Hematopoietic multipotent progenitor cell treated with erythropoietin and hydrocortisone succinate and interleukin-3 and kit ligand, for 17 days (in vitro differentiated cells): ENCODE measurements around the gene ANAPC16.
"Not testable (repeated sequence)": the region's sequence is repeated elsewhere in the genome, so short reads cannot be mapped to it uniquely, and the experiment has no call there.

Source experiments
- DNase-seq: peaks from one replicate; pipeline ENCODE4 v3.0.0-alpha.2; 2015; ENCODE audit warnings: low spot score

The ANAPC16 gene

GRCh38 chr10:72215611-72216549 is at the start of gene ANAPC16, which contains the start of gene ASCC1:
Gene ANAPC16, plus strand, starts transcription at chr10:72216012. Its CDS starts 7,903 bp downstream, at chr10:72223915.
Gene ASCC1, minus strand, starts transcription at chr10:72216276. Its CDS starts 2,978 bp downstream, at chr10:72213298.
- peak; percentile 96 for DNase-seq

- DNase-seq = no peak
Measured at GRCh38 chr10:72167118-72167517, 48.7 kb upstream of the ANAPC16 start.

GRCh38 chr10:72170263-72170662 is 45.5 kb upstream of the ANAPC16 start:
- DNase-seq = no peak

DNA sequence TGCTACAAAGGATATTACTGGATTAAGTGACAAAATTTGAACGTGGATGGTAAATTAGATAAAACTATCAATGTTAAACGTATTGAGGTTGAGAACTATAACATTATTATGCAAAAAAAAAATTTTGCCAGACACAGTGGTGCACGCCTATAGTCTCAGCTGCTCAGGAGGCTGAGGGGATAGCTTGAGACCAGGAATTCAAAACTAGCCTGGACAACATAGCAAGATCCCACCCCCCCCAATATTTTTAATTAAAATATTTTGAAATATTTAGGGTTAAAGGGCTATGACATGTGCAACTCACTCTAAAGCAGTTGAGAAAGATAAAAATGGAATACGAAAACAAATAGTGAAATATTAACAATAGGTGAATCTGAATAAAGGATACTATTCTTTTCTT is 45.1 kb upstream of the ANAPC16 start:
- no peak for DNase-seq

GRCh38 chr10:72171175-72171630 is 44.6 kb upstream of the ANAPC16 start:
- no peak for DNase-seq

DNA sequence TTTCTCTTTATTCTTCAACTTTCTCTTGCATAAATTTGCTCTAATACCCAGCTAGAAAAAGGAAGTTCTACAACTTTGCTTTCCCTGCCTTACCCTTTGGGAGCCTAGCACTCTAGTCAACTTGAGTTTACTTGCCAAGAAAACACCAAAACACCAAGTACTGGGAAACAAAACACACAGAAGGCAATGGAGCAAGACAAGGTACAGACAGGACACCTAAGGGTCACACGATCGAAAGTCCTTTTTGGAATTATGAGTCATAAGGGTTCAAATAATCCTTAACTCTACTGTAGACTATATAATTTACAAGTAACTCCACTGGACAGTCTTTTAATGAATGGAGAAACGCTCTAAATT is 42.6 kb upstream of the ANAPC16 start:
- DNase-seq = no peak

DNA sequence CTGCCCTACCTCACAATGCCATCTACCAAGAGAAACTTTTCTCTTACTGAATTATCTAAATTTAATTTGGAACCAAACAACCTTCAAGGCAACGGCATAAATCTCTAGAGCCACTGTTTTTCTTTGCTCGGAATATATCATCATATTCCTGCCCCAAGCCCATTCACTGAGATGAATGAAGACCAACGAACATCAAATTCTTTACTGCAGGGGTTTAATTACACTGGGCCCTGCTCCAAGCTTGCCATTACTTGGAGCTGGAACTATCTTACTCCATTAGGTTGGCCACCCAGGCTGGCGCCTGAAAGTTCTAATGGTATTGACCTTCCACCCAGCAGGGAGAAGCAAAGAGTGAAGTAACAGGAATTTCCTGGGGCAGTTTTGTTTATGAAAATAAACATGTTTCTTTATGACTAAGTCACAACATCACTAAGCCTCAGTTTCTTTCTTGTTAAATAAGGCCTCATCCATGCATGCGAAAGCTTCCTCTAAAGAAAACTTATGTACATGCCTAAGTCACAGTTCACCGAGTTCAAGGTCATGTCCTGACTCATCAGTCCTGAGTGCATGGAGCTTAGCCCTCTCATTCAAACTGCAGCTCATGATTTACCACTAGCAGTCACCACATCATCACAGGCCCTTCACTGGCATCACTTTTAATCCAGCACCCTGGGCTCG is 42.1 kb upstream of the ANAPC16 start:
- no peak for DNase-seq

GRCh38 chr10:72174297-72174662 is 41.5 kb upstream of the ANAPC16 start:
- no peak for DNase-seq

DNA sequence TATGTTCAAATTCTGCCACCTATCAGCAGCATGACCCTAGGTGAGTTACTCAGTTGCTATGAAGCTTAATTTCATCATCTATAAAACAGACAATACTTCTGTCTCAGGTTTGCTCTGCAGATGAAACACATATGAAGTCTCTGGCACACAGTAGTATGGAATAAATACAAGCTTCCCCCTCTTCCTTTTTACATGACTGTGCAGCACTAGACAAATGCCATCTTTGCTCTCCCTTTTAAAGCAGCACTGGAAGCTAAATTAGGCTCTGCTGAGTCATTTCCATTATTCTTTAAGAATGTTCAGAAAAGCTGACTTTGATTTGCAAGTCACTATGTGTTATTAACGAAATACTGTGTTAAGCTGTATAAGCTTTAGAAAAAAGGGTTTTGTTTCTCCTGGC is 40.7 kb upstream of the ANAPC16 start:
- DNase-seq = no peak

DNA sequence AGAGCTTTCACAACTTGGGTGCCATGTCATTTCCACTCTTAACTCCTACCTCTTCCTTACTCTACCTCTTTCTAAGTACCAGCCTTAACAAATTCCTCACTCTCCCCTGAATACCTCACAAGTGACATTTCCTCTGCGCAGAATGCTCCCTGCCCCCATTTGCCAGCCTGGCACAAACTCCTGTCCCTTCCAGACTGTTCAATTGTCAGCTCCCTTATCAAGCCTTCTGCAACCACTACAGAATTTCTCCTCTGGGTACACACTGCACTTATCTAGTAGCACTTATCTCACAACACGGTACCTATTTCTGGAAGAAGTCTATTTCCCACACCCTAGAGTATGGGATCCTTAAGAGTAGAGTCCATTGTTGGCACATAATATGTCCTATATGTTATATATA is 39.1 kb upstream of the ANAPC16 start:
- no peak for DNase-seq

DNA sequence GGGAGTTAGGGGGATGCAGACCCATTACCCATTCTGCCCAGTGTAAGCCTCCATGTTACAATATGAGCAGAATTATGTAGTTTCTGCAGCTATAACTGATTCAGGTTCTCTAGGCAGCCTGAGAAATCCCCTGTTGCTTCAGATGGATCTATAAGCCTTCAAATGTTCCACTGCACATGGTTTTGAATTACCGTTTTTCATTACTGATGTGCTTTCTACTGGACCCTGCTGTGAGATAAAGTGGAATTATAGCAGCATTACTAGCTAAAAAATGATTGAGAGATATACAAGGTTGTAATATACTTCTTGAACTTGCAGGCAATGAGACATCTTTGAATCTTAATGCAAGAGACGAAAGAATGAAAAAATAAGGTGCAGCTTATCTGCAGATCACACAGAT is 38.4 kb upstream of the ANAPC16 start:
- no peak for DNase-seq

DNA sequence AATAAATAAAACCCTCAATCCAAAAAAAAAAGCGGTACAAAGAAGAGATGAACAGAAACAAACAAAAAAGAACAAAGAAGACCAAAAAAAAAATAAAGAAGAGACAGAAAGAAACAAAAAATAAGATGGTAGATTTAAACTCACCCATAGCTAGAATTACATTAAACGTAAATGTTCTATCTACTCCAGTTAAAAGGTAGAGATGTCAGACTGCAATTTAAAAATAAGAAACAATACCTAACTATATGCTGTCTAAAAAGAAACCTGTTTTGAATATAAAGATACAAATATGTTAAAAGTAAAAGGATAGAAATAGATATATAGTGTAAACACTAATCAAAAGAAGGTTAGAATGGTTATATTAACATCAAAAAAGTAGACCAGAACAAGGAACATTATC is 31.7 kb upstream of the ANAPC16 start:
- no peak for DNase-seq

DNA sequence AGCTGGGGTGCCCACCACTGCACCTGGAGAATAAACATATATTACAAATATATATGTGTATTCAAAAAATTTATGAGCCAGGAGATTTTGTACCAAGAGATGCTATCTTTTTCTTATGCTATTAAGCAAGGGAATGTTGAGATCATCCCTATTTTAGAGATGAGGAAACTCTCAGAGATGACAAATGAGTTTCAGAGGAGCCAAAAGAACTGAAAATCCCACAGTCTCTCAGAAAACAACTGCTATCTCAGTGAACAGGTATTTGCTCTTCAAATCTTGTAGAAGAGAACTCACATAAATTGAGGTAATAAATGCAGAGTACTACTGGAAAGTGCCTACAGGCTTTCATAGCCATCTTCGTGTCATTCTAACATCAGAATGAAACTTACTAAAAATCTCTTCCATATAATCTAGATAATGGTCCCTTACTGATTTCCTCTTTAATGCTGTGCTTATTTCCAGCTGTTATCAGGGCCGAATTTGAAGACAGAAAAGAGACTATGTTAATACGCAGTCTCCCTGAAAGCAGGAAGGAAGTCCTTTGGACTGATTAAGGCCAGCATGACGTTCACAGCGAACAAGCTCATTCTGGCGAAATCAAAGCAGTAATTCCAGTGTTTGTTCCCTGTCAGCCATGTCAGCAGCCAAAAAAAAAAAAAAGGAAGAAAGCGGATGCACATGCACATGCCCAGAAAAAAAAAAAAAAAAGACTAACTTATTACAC is 29.4 kb upstream of the ANAPC16 start:
- DNase-seq = no peak

- DNase-seq = no peak
Measured at GRCh38 chr10:72186982-72187330, 28.9 kb upstream of the ANAPC16 start.

- no peak for DNase-seq
Measured at GRCh38 chr10:72194949-72195348, 20.9 kb upstream of the ANAPC16 start.

DNA sequence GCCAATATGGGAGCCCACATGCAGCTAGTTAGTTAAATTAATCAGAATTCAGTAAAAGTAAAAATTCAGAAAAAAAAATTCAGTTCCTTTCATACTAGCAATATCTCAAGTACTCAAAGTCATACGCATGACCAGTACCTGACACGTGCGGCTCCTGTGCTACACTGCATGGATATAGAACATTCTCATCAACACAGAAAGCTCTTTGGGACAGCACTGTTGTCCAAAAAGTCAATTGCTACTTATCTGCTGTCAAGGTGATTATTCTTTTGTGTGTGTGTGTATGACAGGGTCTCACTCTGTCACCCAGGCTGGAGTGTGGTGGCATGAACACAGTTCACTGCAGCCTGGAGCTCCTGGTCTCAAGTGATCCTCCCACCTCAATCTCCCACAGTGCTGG is 14.9 kb upstream of the ANAPC16 start:
- DNase-seq = no peak

DNA sequence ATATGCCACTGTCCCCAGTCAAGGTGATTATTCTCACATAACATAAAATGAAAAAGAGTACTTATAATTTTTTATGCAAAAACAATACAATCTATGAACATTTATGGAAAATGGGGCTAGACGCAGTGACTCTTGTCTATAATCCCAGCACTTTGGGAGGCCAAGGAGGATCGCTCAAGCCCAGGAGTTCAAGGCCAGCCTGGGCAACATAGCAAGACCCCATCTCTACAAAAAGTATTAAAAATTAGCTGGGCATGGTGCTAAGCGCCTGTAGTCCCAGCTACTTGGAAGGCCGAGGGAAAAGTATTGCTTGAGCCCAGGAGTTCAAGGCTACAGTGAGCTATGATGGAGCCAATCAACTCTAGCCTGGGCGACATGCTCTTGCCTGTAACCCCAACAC is 14.5 kb upstream of the ANAPC16 start:
- no peak for DNase-seq

- DNase-seq = no peak
Measured at GRCh38 chr10:72204296-72204695, 11.5 kb upstream of the ANAPC16 start.

GRCh38 chr10:72204724-72205123 is 11.1 kb upstream of the ANAPC16 start:
- DNase-seq = no peak

DNA sequence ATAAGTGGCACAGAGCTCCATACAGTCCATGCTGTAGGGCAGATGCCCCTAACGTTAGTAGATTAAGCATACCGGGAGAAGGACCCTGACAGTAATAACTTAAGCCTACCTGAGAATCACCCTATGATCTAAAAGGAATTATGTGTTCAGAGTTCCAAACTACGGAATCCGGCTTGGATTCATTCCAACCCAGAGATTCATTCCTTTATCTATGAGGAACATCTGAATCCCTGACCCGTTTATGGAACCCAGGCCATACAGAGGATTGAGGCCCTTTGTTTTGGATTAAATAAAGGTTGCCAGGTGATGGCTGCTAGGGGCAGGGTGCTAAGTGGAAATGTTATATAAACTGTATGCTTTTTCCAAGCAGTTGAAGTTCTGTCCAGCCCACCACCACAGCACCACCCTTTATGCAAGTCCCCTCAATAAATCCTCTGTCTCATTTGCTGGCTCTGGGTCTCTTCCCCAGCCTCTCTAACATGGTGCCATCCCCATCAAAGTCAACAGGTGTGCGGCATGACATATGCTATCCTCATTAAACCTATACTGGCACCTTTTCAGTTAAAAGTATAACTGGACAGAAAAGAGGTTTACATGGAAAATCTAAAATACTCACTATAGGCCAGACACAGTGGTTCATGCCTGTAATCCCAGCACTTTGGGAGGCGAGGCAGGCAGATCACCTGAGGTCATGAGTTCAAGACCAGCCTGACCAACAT is 9.1 kb upstream of the ANAPC16 start:
- DNase-seq = no peak

DNA sequence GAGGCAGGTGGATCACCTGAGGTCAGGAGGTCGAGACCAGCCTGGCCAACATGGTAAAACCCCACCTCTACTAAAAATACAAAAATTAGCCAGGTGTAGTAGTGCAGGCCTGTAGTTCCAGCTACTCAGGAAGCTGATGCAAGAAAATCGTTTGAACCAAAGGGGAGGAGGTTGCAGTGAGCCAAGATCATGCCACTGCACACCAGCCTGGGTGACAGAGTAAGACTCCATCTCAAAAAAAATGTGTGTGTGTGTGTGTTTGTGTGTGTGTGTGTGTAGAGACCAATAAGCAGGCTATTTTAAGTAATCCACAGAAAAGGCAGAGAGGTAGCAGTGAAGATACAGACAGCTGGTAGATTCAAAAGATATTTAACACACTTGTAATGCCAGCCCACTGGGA is 7.3 kb upstream of the ANAPC16 start:
- DNase-seq = not testable (repeated sequence)

- DNase-seq = not testable (repeated sequence)
Measured at GRCh38 chr10:72211381-72211780, 4.4 kb upstream of the ANAPC16 start.
